Astrocyte (in vitro differentiated cells and primary cell): ENCODE data around the gene RBM25. TPM values are rescaled to one million over a fixed set of nuclear protein-coding genes. Genes with fewer than 3 reads are reported as not detected.

Experiments
- DNase-seq: peaks from one replicate; pipeline ENCODE4 v3.0.0-alpha.2; 2010; ENCODE audit warnings: low read depth
- FAIRE-seq: peaks from 2 replicates; lab custom pipeline; 2011; peaks lifted over from hg19 to GRCh38; lab: Jason Lieb, UNC
- H2AFZ ChIP-seq: 2 replicates; pipeline ENCODE4 v1.6.0; 2012; ENCODE audit warnings: low read depth, low read length, inconsistent platforms
- H3K27ac ChIP-seq: 2 replicates; pipeline ENCODE4 v1.5.1; 2011; ENCODE audit warnings: low read depth, low read length, inconsistent platforms
- H3K27me3 ChIP-seq: 2 replicates; pipeline ENCODE4 v1.6.0; 2011; ENCODE audit warnings: low read length, inconsistent platforms; ENCODE audit not compliant: insufficient read depth
- H3K36me3 ChIP-seq: 2 replicates; pipeline ENCODE4 v1.5.1; 2011; ENCODE audit warnings: low read length, inconsistent platforms; ENCODE audit not compliant: insufficient read depth
- H3K4me1 ChIP-seq: 2 replicates; pipeline ENCODE4 v1.5.1; 2011; ENCODE audit warnings: low read length, inconsistent platforms; ENCODE audit not compliant: insufficient read depth
- H3K4me2 ChIP-seq: 2 replicates; pipeline ENCODE4 v1.6.0; 2012; ENCODE audit warnings: low read length, inconsistent platforms
- H3K4me3 ChIP-seq: 2 replicates; pipeline ENCODE4 v1.5.1; 2011; ENCODE audit warnings: low read depth, mild to moderate bottlenecking, low read length, inconsistent platforms; ENCODE audit not compliant: insufficient read depth
- H3K79me2 ChIP-seq: 2 replicates; pipeline ENCODE4 v1.6.0; 2012; ENCODE audit warnings: mild to moderate bottlenecking, low read length, inconsistent platforms; ENCODE audit not compliant: insufficient read depth
- H3K9ac ChIP-seq: 2 replicates; pipeline ENCODE4 v1.6.0; 2012; ENCODE audit warnings: mild to moderate bottlenecking, low read length, inconsistent platforms
- H3K9me3 ChIP-seq: 2 replicates; pipeline ENCODE4 v1.5.1; 2012; ENCODE audit warnings: low read depth, mild to moderate bottlenecking, low read length, inconsistent platforms; ENCODE audit not compliant: insufficient read depth
- H4K20me1 ChIP-seq: 2 replicates; pipeline ENCODE4 v1.6.0; 2012; ENCODE audit warnings: low read length, inconsistent platforms; ENCODE audit not compliant: insufficient read depth
- H3K27ac Mint-ChIP-seq: one replicate; pipeline ENCODE4 v1.8.0; 2021; ENCODE audit warnings: mild to moderate bottlenecking, mixed read lengths; ENCODE audit not compliant: unreplicated experiment
- H3K27me3 Mint-ChIP-seq: one replicate; pipeline ENCODE4 v1.8.0; 2021; ENCODE audit warnings: low read depth, mixed read lengths; ENCODE audit not compliant: unreplicated experiment
- H3K36me3 Mint-ChIP-seq: one replicate; pipeline ENCODE4 v1.8.0; 2021; ENCODE audit warnings: low read depth, mixed read lengths; ENCODE audit not compliant: unreplicated experiment
- H3K4me1 Mint-ChIP-seq: one replicate; pipeline ENCODE4 v1.8.0; 2021; ENCODE audit warnings: low read depth, mixed read lengths; ENCODE audit not compliant: unreplicated experiment
- H3K4me3 Mint-ChIP-seq: one replicate; pipeline ENCODE4 v1.8.0; 2021; ENCODE audit warnings: mild to moderate bottlenecking, moderate library complexity, mixed read lengths; ENCODE audit not compliant: unreplicated experiment
- H3K9me3 Mint-ChIP-seq: one replicate; pipeline ENCODE4 v1.8.0; 2021; ENCODE audit warnings: mild to moderate bottlenecking, mixed read lengths; ENCODE audit not compliant: unreplicated experiment
- CTCF ChIP-seq: IDR thresholded peaks from 2 replicates; pipeline ENCODE4 v1.5.1; 2011; ENCODE audit warnings: low read depth, mild to moderate bottlenecking, inconsistent platforms, low read length, moderate library complexity; ENCODE audit not compliant: insufficient read depth
- EZH2 ChIP-seq: IDR thresholded peaks from 2 replicates; pipeline ENCODE4 v1.6.1; 2012; ENCODE audit warnings: mild to moderate bottlenecking, low read length, inconsistent platforms; ENCODE audit not compliant: insufficient read depth
- total RNA-seq: library from RNA; stranded (reverse); gene quantifications from 2 replicates; pipeline ENCODE4 v1.2.1, GENCODE V29; 2021

RBM25 gene
- total RNA-seq, 1 donor from 2014 or later = 101 TPM

GRCh38 chr14:73149753-73150152, 91.4 kb downstream of the RBM25 start:
- H3K36me3 Mint-ChIP-seq = peaks cover 7% of the 10 kb centered on the region
- TF ChIP-seq CTCF = no peak
- TF ChIP-seq EZH2 = no peak
- no peaks in the 10 kb centered on the region for H3K27me3 Mint-ChIP-seq
- peaks cover 31% of the 10 kb centered on the region for H3K79me2 ChIP-seq
- H3K4me3 ChIP-seq = no peak overlapping the region
- H3K4me1 ChIP-seq = peaks cover 16% of the 10 kb centered on the region
- H3K9ac ChIP-seq = no peak overlapping the region
- H3K36me3 ChIP-seq = peaks cover 14% of the 10 kb centered on the region
- H2AFZ ChIP-seq = no peak overlapping the region
- no peak overlapping the region for H3K4me2 ChIP-seq
- no peaks in the 10 kb centered on the region for H3K27me3 ChIP-seq
- H4K20me1 ChIP-seq = peaks cover 46% of the 10 kb centered on the region
- H3K27ac ChIP-seq = no peak overlapping the region
- FAIRE-seq (peak; percentile 66), DNase-seq (no peak)
- H3K4me1 Mint-ChIP-seq = peaks cover 28% of the 10 kb centered on the region
- H3K9me3 ChIP-seq = no peaks in the 10 kb centered on the region
- H3K4me3 Mint-ChIP-seq = no peak overlapping the region
- H3K27ac Mint-ChIP-seq = no peak overlapping the region
- no peaks in the 10 kb centered on the region for H3K9me3 Mint-ChIP-seq

- Mint-ChIP-seq H3K27me3 (no peaks in the 10 kb centered on the region), H3K36me3 (peaks cover 8% of the 10 kb centered on the region), H3K9me3 (no peaks in the 10 kb centered on the region), H3K27ac (peak overlapping the region; percentile 41), H3K4me3 (no peak overlapping the region), H3K4me1 (peaks cover 3% of the 10 kb centered on the region)
- Histone ChIP-seq H2AFZ (no peak overlapping the region), H3K4me3 (no peak overlapping the region), H3K79me2 (peaks cover 6% of the 10 kb centered on the region), H4K20me1 (peaks cover 12% of the 10 kb centered on the region), H3K4me2 (no peak overlapping the region), H3K27ac (no peak overlapping the region), H3K36me3 (peaks cover 16% of the 10 kb centered on the region), H3K4me1 (peaks cover 7% of the 10 kb centered on the region), H3K27me3 (no peaks in the 10 kb centered on the region), H3K9ac (no peak overlapping the region), H3K9me3 (no peaks in the 10 kb centered on the region)
- DNase-seq (peak; percentile 82), FAIRE-seq (peak; percentile 45)
- TF ChIP-seq CTCF = no peak
- no peak for TF ChIP-seq EZH2
These were observed 94.9 kb downstream of the RBM25 start for GRCh38 chr14:73153272-73153671.

- H3K27me3 Mint-ChIP-seq = no peaks in the 10 kb centered on the region
- H3K36me3 ChIP-seq = peaks cover 4% of the 10 kb centered on the region
- no peaks in the 10 kb centered on the region for H3K9me3 Mint-ChIP-seq
- H3K79me2 ChIP-seq = no peaks in the 10 kb centered on the region
- no peak overlapping the region for H3K4me3 Mint-ChIP-seq
- H3K4me2 ChIP-seq = no peak overlapping the region
- no peaks in the 10 kb centered on the region for H3K4me1 Mint-ChIP-seq
- no peak for DNase-seq
- no peak overlapping the region for H3K27ac ChIP-seq
- H3K27ac Mint-ChIP-seq = no peak overlapping the region
- no peaks in the 10 kb centered on the region for H4K20me1 ChIP-seq
- TF ChIP-seq EZH2 = no peak
- TF ChIP-seq CTCF = no peak
- no peak overlapping the region for H2AFZ ChIP-seq
- no peak overlapping the region for H3K9ac ChIP-seq
- H3K4me3 ChIP-seq = no peak overlapping the region
- H3K27me3 ChIP-seq = no peaks in the 10 kb centered on the region
- no peak for FAIRE-seq
- no peaks in the 10 kb centered on the region for H3K9me3 ChIP-seq
- H3K36me3 Mint-ChIP-seq = peaks cover 16% of the 10 kb centered on the region
- no peaks in the 10 kb centered on the region for H3K4me1 ChIP-seq
These were observed 103.9 kb downstream of the RBM25 start for GRCh38 chr14:73162251-73162650.
